NCI-H2029 (cell line): ENCODE results near the gene MALAT1.
"Not testable (repeated sequence)": the region's sequence is repeated elsewhere in the genome, so short reads cannot be mapped to it uniquely, and the experiment has no call there.

Source experiments
- DNase-seq: peaks from one replicate; lab custom pipeline; 2025; lab: John Stamatoyannopoulos, UW

Gene MALAT1

DNA sequence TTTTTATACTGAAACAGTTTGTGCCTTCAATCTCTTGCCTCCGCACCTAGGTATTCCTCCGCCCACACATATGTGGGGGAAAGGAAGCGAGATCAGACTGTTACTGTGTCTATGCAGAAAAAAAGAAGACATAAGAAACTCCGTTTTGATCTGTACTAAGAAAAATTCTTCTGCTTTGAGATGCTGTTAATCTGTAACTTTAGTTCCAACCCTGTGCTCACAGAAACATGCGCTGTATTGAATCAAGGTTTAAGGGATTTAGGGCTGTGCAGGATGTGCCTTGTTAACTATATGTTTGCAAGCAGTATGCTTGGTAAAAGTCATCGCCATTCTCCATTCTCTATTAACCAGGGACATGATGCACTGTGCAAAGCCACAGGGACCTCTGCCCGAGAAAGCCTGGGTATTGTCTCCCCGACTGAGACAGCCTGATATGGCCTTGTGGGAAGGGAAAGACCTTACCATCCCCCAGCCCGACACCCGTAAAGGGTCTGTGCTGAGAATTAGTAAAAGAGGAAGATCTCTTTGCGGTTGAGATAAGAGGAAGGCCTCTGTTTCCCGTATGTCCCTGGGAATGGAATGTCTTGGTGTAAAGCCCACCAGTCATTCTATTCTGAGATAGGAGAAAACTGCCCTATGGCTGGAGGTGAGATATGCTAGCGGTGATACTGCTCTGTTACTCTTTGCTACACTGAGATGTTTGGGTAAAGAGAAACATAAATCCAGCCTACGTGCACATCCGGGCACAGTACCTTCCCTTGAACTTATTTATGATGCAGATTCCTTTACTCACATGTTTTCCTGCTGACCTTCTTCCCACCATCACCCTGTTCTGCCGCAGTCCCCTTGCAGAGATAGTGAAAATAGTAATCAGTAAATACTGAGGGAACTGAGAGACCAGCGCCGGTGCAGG lies 24.1 kb downstream of the MALAT1 start:
- not testable (repeated sequence) for DNase-seq

GRCh38 chr11:65523631-65523968 lies 24.8 kb downstream of the MALAT1 start:
- DNase-seq, result not testable (repeated sequence)

DNA sequence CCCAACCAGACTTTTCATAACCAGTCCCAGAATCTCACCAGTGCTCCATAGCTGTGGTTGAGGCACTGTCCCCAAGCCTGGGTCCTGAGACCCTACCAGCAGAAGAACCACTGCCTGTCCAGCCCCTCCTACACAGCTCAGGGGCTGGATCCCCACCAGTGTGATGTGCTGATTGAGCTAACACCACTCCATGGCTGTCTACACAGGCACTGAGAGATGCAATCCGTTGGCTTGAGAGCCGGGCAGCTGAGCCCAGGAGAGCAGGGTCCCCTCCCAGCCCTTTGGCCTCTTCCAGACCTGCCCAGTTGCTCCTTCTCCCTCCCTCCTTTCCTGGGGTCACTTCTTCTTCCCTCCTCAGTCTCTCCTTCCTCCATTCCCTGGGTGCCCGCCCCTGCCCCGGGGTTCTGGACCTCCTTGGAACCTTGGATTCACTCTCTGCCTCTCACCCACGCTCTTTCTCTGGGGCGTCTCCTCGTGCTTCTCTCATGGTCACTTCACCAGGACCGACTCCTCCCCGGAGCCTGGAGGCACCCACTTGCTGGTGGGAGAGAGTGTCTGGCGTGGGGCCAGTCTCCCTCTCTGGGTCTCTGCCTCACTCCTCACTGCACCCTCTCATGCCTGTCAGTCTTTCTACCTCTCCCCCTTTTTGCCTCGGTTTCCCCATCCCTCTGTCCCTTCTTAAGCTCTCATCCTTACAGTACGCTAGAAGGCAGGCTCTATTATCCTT lies 25.3 kb downstream of the MALAT1 start:
- DNase-seq, result no peak

GRCh38 chr11:65524741-65525545 lies 26.1 kb downstream of the MALAT1 start, which contains the start of gene SCYL1:
SCYL1 (plus strand) TSS chr11:65525083; CDS start chr11:65525154, 71 bp downstream.
- peak; percentile 39 for DNase-seq

DNA sequence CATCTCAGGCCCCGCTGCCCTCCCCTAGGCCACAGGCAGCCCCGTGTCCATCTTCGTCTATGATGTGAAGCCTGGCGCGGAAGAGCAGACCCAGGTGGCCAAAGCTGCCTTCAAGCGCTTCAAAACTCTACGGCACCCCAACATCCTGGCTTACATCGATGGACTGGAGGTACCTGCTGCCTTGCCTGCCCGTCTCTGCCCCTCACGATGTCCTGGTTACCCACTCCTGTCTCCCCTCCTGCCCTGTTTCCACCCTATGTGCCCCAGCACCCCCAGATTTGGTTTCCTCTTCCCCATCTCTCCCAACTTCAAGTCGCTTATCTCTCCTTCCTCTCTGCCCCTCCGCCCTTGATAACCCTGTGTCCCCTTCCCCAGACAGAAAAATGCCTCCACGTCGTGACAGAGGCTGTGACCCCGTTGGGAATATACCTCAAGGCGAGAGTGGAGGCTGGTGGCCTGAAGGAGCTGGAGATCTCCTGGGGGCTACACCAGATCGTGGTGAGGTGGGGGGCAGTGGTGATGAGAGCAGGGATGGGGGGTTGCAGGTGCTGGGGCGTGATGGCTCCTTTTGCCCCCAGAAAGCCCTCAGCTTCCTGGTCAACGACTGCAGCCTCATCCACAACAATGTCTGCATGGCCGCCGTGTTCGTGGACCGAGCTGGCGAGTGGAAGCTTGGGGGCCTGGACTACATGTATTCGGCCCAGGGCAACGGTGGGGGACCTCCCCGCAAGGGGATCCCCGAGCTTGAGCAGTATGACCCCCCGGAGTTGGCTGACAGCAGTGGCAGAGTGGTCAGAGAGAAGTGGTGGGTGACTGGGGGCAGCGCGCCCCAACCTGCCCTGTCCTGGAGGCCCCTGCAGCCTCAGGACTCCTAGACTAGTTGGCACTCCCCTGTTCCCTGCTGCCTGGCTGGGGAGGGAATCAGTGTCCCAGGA lies 27.0 kb downstream of the MALAT1 start:
- no peak for DNase-seq

DNA sequence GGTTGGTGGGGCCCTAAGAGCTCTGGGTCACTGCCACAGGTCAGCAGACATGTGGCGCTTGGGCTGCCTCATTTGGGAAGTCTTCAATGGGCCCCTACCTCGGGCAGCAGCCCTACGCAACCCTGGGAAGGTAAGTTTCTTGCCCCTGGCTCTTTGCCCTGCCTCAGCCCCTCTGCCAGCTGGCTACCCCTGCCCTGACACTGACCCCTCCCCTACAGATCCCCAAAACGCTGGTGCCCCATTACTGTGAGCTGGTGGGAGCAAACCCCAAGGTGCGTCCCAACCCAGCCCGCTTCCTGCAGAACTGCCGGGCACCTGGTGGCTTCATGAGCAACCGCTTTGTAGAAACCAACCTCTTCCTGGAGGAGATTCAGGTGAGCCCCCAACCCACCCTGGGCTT lies 27.9 kb downstream of the MALAT1 start:
- DNase-seq, result no peak

- DNase-seq, result no peak
These were observed 30.0 kb downstream of the MALAT1 start for GRCh38 chr11:65528819-65529350.

- no peak for DNase-seq
These were observed 30.8 kb downstream of the MALAT1 start for GRCh38 chr11:65529475-65530156.

- DNase-seq, result no peak
These were observed 31.3 kb downstream of the MALAT1 start for GRCh38 chr11:65530157-65530496.

DNA sequence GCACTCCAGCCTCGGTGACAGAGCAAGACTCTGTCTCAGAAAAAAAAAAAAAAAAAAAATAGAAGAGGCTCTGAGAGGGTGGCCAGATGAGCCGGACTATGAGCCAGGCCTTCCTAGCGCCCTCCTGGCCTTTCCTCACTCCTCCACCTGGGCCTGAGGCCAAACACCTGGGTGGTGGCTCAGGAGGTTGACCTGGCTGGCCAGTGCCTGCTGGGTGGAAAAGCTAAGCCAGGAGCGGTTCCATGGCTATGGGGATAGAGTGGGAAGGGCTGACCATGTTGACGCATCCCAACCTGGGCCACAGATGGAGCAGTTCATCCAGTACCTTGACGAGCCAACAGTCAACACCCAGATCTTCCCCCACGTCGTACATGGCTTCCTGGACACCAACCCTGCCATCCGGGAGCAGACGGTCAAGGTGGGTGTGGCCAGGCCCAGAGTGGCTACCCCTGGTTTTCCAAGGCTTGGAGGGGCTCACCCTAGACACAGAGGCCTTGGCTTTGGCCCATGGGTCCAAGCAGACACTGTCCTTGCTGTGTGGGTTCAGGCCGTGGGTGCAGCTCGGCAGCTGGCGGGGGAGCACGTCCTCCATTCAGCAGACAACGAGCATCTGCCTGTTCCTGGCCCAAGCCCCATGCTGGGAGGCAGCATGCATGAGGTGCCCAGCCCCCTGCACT lies 33.7 kb downstream of the MALAT1 start:
- no peak for DNase-seq

GRCh38 chr11:65535102-65535501 lies 36.3 kb downstream of the MALAT1 start:
- no peak for DNase-seq

DNA sequence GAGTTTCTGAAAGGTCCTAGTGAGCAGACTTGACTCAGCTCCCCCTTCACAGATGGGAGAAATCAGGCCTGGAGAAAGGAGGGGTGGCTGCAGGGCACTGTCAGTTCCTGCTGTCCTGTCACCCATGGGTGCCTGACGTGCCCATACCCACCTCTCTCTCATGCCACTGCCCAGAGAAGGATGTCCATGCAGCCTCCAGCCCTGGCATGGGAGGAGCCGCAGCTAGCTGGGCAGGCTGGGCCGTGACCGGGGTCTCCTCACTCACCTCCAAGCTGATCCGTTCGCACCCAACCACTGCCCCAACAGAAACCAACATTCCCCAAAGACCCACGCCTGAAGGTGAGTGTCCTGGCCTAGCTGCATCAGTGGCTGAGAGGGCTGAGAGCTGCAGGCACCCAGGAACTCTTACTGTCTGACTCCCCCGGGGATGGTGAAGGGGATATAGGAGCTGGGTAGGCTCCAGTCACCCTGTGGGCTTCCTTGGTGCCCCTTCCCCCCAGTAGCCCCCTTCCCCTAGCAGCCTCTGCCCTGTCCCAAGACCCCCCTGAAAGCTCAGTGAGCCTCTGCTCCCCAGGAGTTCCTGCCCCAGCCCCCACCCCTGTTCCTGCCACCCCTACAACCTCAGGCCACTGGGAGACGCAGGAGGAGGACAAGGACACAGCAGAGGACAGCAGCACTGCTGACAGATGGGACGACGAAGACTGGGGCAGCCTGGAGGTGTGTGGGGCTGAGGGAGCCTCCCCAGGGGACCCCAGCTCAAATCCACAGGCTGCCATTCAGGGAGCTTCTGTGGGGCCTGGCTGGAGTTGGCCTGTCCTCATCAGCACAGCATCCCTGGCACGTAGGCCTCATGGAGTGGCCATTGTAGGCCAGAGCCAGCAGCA lies 37.8 kb downstream of the MALAT1 start:
- DNase-seq, result no peak

- no peak for DNase-seq
These were observed 38.4 kb downstream of the MALAT1 start for GRCh38 chr11:65537296-65537597.

DNA sequence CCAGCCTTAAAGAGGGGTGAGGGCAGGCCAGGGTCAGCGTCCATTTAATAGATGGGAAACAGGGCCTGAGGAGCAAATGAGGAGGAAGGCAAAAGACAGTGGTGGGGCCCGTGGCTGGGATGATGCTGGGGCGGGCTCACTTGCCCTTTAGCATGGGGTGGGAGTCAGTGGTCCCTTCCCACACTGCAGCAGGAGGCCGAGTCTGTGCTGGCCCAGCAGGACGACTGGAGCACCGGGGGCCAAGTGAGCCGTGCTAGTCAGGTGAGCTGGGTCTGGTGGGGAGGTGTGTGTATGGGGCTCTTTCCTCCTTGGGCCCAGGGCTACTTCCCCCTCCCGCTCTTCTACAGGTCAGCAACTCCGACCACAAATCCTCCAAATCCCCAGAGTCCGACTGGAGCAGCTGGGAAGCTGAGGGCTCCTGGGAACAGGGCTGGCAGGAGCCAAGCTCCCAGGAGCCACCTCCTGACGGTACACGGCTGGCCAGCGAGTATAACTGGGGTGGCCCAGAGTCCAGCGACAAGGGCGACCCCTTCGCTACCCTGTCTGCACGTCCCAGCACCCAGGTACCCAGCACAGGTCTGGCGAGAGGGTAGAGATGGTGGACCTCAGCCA lies 38.9 kb downstream of the MALAT1 start:
- DNase-seq, result no peak

- DNase-seq, result no peak
These were observed 39.5 kb downstream of the MALAT1 start for GRCh38 chr11:65538232-65538914.

DNA sequence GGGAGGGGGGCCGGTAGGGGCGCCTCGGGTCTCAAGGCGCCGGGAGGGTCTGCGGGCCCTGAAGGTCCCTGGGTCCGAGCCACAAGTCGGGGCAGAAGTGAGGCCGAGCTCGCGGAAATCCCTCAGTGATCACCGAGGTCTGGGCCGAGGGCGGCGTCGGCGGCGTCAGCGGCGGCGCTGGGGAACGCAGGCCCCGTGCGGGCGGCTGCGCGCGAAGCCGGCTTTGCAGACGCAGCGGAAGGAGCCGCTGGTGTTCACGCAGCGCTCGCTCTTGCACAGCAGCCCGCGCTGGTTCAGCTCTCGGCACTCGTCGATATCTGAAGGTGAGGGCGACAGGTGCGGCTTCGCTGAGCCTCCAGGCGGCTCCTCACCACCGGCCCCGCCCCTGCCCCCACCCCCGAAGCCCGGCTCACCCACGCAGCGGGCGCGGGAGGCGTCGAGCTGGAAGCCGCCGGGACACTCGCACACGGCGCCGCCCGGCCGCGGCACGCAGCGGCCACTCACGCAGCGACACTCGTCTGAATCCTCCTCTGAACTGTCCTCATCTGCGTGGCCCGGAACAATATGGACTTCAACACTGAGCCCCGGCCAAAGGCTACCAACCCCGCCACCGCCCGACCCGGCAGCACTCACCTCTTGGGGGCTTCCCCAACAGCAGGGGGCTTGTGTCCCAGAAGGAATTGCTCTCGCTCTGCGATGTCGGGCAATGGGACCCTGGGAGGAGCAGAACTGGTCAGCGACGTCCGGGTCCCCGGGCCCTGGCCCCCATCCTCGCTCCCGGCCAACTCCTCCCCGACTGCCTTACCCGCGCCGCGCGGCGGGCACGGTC lies 40.3 kb downstream of the MALAT1 start:
- DNase-seq, result no peak

- DNase-seq, result peak; percentile 73
These were observed 41.0 kb downstream of the MALAT1 start for GRCh38 chr11:65539744-65540289.
